ENCODE data around the gene HIVEP2. TPM values are rescaled to one million over a fixed set of nuclear protein-coding genes. Genes with fewer than 3 reads are reported as not detected.

Gene HIVEP2
- total RNA-seq, 1 donor from 2014 or later: 11.8 TPM

- H3K4me3 Mint-ChIP-seq (ENCODE audit: low read depth): no peak overlapping the region
- no peaks in the 10 kb centered on the region for H3K36me3 Mint-ChIP-seq (ENCODE audit: insufficient read depth)
- no peak overlapping the region for H3K27ac Mint-ChIP-seq
- no peaks in the 10 kb centered on the region for H3K27me3 Mint-ChIP-seq
- no peak for TF ChIP-seq CTCF (IDR thresholded peaks at IDR 0.05; ENCODE audit: unreplicated experiment)
- peaks cover 15% of the 10 kb centered on the region for H3K4me1 Mint-ChIP-seq (ENCODE audit: low read depth)
- no peak for DNase-seq (ENCODE audit: low spot score, unreplicated experiment)
- H3K9me3 Mint-ChIP-seq (ENCODE audit: low read depth): no peaks in the 10 kb centered on the region
Measured at GRCh38 chr6:142835787-142836535, 109.0 kb downstream of the HIVEP2 start.

- DNase-seq (ENCODE audit: low spot score, unreplicated experiment): no peak
- H3K4me3 Mint-ChIP-seq (ENCODE audit: low read depth): no peak overlapping the region
- no peak overlapping the region for H3K27ac Mint-ChIP-seq
- H3K36me3 Mint-ChIP-seq (ENCODE audit: insufficient read depth): no peaks in the 10 kb centered on the region
- H3K4me1 Mint-ChIP-seq (ENCODE audit: low read depth): peaks cover 14% of the 10 kb centered on the region
- TF ChIP-seq CTCF (IDR thresholded peaks at IDR 0.05; ENCODE audit: unreplicated experiment): no peak
- H3K9me3 Mint-ChIP-seq (ENCODE audit: low read depth): no peaks in the 10 kb centered on the region
- H3K27me3 Mint-ChIP-seq: no peaks in the 10 kb centered on the region
Measured at GRCh38 chr6:142834853-142835252, 110.1 kb downstream of the HIVEP2 start.

- TF ChIP-seq CTCF (IDR thresholded peaks at IDR 0.05; ENCODE audit: unreplicated experiment): no peak
- H3K4me3 Mint-ChIP-seq (ENCODE audit: low read depth): no peak overlapping the region
- peaks cover 5% of the 10 kb centered on the region for H3K4me1 Mint-ChIP-seq (ENCODE audit: low read depth)
- peaks cover 1% of the 10 kb centered on the region for H3K36me3 Mint-ChIP-seq (ENCODE audit: insufficient read depth)
- no peaks in the 10 kb centered on the region for H3K9me3 Mint-ChIP-seq (ENCODE audit: low read depth)
- no peak for DNase-seq (ENCODE audit: low spot score, unreplicated experiment)
- no peak overlapping the region for H3K27ac Mint-ChIP-seq
- no peaks in the 10 kb centered on the region for H3K27me3 Mint-ChIP-seq
Measured at GRCh38 chr6:142833798-142834197, 111.2 kb downstream of the HIVEP2 start.

GRCh38 chr6:142833054-142833453, 111.9 kb downstream of the HIVEP2 start:
- Mint-ChIP-seq H3K36me3 (ENCODE audit: insufficient read depth) (peaks cover 1% of the 10 kb centered on the region), H3K27ac (no peak overlapping the region), H3K4me1 (ENCODE audit: low read depth) (peaks cover 4% of the 10 kb centered on the region), H3K4me3 (ENCODE audit: low read depth) (no peak overlapping the region), H3K9me3 (ENCODE audit: low read depth) (no peaks in the 10 kb centered on the region), H3K27me3 (no peaks in the 10 kb centered on the region)
- no peak for DNase-seq (ENCODE audit: low spot score, unreplicated experiment)
- no peak for TF ChIP-seq CTCF (IDR thresholded peaks at IDR 0.05; ENCODE audit: unreplicated experiment)

GRCh38 chr6:142830807-142831206, 114.2 kb downstream of the HIVEP2 start:
- Mint-ChIP-seq H3K36me3 (ENCODE audit: insufficient read depth) (peaks cover 1% of the 10 kb centered on the region), H3K9me3 (ENCODE audit: low read depth) (no peaks in the 10 kb centered on the region), H3K27me3 (no peaks in the 10 kb centered on the region), H3K4me1 (ENCODE audit: low read depth) (peaks cover 7% of the 10 kb centered on the region), H3K4me3 (ENCODE audit: low read depth) (no peak overlapping the region), H3K27ac (no peak overlapping the region)
- DNase-seq (ENCODE audit: low spot score, unreplicated experiment): no peak
- no peak for TF ChIP-seq CTCF (IDR thresholded peaks at IDR 0.05; ENCODE audit: unreplicated experiment)

Data from progenitor cell of endocrine pancreas (in vitro differentiated cells).